Activated CD8-positive, alpha-beta T cell treated with anti-CD3 and anti-CD28 coated beads for 36 hours (primary cell): ENCODE results near the gene TESK2. TPM values are rescaled to one million over a fixed set of nuclear protein-coding genes. Genes with fewer than 3 reads are reported as not detected.

Experiments used
- ATAC-seq: fragments of 200-7000 bp; cut with Tn5 transposase; one replicate; pipeline ENCODE4 v1.10.0; 2021; ENCODE audit warnings: mild to moderate bottlenecking, moderate library complexity
- CTCF ChIA-PET: fragments of 350-600 bp; sonication (Branson Sonifier 250); formaldehyde crosslinking; loops from one replicate; lab custom pipeline; 2021; ENCODE audit warnings: antibody characterized with exemption; lab: Charles Lee
- POLR2A ChIA-PET: fragments of 350-600 bp; sonication (Branson Sonifier 250); formaldehyde crosslinking; loops from one replicate; lab custom pipeline; 2021; ENCODE audit warnings: antibody characterized with exemption; lab: Charles Lee
- DNase-seq: peaks from one replicate; pipeline ENCODE4 v3.0.0-alpha.2; 2020
- H3K27ac Mint-ChIP-seq: one replicate; pipeline ENCODE4 v1.8.0; 2021; ENCODE audit warnings: mild to moderate bottlenecking, mixed read lengths
- H3K27me3 Mint-ChIP-seq: one replicate; pipeline ENCODE4 v1.8.0; 2021; ENCODE audit warnings: mixed read lengths
- H3K36me3 Mint-ChIP-seq: one replicate; pipeline ENCODE4 v1.8.0; 2021; ENCODE audit warnings: low read depth, mixed read lengths
- H3K4me1 Mint-ChIP-seq: one replicate; pipeline ENCODE4 v1.8.0; 2021; ENCODE audit warnings: low read depth, mixed read lengths
- H3K4me3 Mint-ChIP-seq: one replicate; pipeline ENCODE4 v1.8.0; 2021; ENCODE audit warnings: mild to moderate bottlenecking, moderate library complexity, mixed read lengths
- H3K9me3 Mint-ChIP-seq: one replicate; pipeline ENCODE4 v1.8.0; 2021; ENCODE audit warnings: mixed read lengths
- CTCF ChIP-seq: fragments of 200-600 bp; IDR thresholded peaks from one replicate; pipeline ENCODE4 v1.8.0; 2022; ENCODE audit warnings: antibody characterized with exemption, mild to moderate bottlenecking
- intact Hi-C: fragments of 100-400 bp; cut with micrococcal nuclease; formaldehyde crosslinking; loops from one replicate; pipeline ENCODE4 v1.10.0; 2022
- total RNA-seq, 2 experiments: library from RNA; stranded (reverse); gene quantifications; one replicate each; pipeline ENCODE4 v1.2.3, GENCODE V29; 2021

TESK2 gene
- total RNA-seq, 2 experiments from 2014 or later = 2.9 to 3.7 TPM

DNA sequence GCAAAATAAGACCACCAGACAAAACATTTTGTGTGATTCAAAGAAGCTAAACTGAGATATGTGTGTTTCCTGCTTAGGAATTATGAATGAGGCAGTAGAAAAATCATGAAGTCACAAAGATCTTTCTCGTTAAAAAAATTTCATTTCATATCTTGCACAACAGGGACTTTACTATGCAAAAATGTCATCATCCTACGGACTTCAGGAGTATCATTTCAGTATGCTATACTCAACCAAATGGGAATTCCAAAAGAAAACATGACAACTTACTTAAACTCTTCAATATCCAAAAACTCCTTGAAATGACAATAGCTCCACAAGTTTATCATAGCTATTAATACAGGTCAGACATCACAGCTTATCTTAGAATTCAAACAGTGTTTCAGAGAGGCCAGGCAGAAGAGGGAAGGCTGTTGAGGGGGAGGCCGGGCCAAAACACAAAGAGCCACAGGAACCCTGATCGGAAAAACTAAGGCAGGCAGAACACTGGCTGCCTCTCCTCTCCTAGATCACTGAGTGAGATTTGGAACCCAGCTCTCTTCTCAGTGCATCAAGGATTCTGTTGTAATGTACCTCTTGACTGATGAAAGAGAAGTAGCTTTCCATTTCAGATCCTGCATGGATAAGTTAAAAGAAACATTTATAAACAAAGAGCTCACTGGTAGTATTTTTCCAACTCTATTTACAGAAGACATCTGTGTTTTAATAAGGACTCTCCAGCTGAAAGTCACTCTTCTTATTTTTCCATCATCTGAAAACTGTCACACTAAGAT is 66.9 kb downstream of the TESK2 start:
- Mint-ChIP-seq H3K4me3 (no peak overlapping the region), H3K9me3 (peaks cover 2% of the 10 kb centered on the region), H3K27me3 (no peaks in the 10 kb centered on the region), H3K4me1 (no peaks in the 10 kb centered on the region), H3K36me3 (peaks cover 8% of the 10 kb centered on the region), H3K27ac (no peak overlapping the region)
- intact Hi-C loops = no loop called here
- ChIA-PET POLR2A (no interaction called here), CTCF (interaction anchor here (0.8 to 1.3 kb wide), 2 partner anchors 37 to 69 kb away, joined by 3 read pairs; no protein-coding TSS in a partner anchor)
- TF ChIP-seq CTCF = no peak
- no peak for ATAC-seq
- DNase-seq = no peak

GRCh38 chr1:45421935-45422334 is 69.0 kb downstream of the TESK2 start:
- no peaks in the 10 kb centered on the region for H3K27me3 Mint-ChIP-seq
- no peak for TF ChIP-seq CTCF

DNA sequence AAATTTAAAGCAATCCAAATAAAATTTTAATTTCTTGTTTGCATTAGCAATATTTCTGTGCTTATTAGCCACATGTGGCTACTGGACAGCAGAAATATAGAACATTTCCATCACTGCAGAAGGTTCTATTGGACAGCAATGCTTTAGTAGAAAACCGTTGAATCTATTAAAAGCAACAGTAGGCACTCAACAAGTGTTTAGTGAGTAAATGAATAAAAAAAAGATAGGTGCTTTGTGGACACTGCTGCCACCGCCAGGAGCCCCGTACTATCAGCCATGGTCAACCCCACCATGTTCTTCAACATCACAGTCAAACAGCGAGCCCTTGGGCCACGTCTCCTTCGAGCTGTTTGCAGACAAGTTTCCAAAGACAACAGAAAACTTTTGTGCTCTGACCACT is 76.2 kb downstream of the TESK2 start:
- H3K4me3 Mint-ChIP-seq = no peak overlapping the region
- ChIA-PET POLR2A (no interaction called here), CTCF (interaction anchor here (1.7 kb wide), 1 partner anchor 155 kb away, joined by 4 read pairs; no protein-coding TSS in a partner anchor)
- H3K27ac Mint-ChIP-seq = no peak overlapping the region
- intact Hi-C loops = no loop called here
- DNase-seq (no peak), ATAC-seq (no peak)
- H3K27me3 Mint-ChIP-seq = no peaks in the 10 kb centered on the region
- no peaks in the 10 kb centered on the region for H3K9me3 Mint-ChIP-seq
- H3K36me3 Mint-ChIP-seq = no peaks in the 10 kb centered on the region
- H3K4me1 Mint-ChIP-seq = no peaks in the 10 kb centered on the region
- no peak for TF ChIP-seq CTCF

More at GRCh38 chr1:45421935-45422334, 69.0 kb downstream of the TESK2 start:
- peaks cover 2% of the 10 kb centered on the region for H3K9me3 Mint-ChIP-seq
- DNase-seq = no peak
- ChIA-PET POLR2A (no interaction called here), CTCF (no interaction called here)
- H3K27ac Mint-ChIP-seq = no peak overlapping the region
- no peaks in the 10 kb centered on the region for H3K4me1 Mint-ChIP-seq
- no peak overlapping the region for H3K4me3 Mint-ChIP-seq
- ATAC-seq = no peak
- H3K36me3 Mint-ChIP-seq = peaks cover 8% of the 10 kb centered on the region
- intact Hi-C loops = no loop called here

DNA sequence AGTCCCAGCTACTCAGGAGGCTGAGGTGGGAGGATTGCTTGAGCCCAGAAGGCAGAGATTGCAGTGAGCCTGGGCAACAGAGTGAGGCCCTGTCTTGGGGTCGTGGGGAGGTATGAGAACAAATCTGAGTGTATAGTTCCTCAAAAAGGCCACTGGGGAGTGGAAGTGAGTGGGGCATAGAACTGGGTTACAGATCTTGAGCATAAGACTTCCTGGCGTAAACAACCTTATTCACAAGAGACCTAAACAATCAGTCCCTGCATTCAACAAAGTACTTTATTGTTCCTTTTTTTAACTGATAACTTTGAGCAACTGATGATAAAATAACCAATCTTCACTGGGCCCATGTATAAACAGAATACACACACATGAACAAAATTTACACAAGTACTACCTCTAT is 78.1 kb downstream of the TESK2 start:
- Mint-ChIP-seq H3K9me3 (no peaks in the 10 kb centered on the region), H3K36me3 (no peaks in the 10 kb centered on the region), H3K27me3 (no peaks in the 10 kb centered on the region), H3K27ac (no peak overlapping the region), H3K4me1 (peaks cover 7% of the 10 kb centered on the region), H3K4me3 (no peak overlapping the region)
- DNase-seq (no peak), ATAC-seq (no peak)
- TF ChIP-seq CTCF = no peak
- intact Hi-C loops = no loop called here
- ChIA-PET CTCF (no interaction called here), POLR2A (no interaction called here)

DNA sequence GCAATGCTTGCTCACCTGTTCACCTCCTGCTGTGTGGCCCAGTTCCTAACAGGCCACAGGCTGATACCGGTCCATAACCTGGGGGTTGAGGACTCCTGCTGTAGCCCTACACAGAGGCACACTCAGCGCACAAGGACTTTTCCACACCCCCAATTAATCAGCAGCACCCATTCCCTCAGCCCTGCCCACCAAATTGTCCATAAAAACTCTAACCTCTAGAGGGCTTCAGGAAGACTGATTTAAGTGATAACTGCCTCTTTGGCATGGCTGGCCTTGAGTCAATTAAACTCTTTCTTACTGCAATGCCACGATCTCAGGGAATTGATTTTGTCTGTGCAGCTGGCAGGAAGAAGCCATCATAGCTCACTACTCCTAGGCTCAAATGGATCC is 79.5 kb downstream of the TESK2 start:
- no peaks in the 10 kb centered on the region for H3K9me3 Mint-ChIP-seq
- TF ChIP-seq CTCF = no peak
- intact Hi-C loops = no loop called here
- DNase-seq = no peak
- peaks cover 7% of the 10 kb centered on the region for H3K4me1 Mint-ChIP-seq
- H3K36me3 Mint-ChIP-seq = no peaks in the 10 kb centered on the region
- ChIA-PET CTCF (no interaction called here), POLR2A (no interaction called here)
- no peaks in the 10 kb centered on the region for H3K27me3 Mint-ChIP-seq
- no peak overlapping the region for H3K4me3 Mint-ChIP-seq
- ATAC-seq = no peak
- H3K27ac Mint-ChIP-seq = no peak overlapping the region
